Measurements from ENCODE around the gene PCDHGA12. TPM values are rescaled to one million over a fixed set of nuclear protein-coding genes. Genes with fewer than 3 reads are reported as not detected.
"Not testable (repeated sequence)": the region's sequence is repeated elsewhere in the genome, so short reads cannot be mapped to it uniquely, and the experiment has no call there.

The PCDHGA12 gene
- total RNA-seq, 2 experiments from 2014 or later = not detected

DNA sequence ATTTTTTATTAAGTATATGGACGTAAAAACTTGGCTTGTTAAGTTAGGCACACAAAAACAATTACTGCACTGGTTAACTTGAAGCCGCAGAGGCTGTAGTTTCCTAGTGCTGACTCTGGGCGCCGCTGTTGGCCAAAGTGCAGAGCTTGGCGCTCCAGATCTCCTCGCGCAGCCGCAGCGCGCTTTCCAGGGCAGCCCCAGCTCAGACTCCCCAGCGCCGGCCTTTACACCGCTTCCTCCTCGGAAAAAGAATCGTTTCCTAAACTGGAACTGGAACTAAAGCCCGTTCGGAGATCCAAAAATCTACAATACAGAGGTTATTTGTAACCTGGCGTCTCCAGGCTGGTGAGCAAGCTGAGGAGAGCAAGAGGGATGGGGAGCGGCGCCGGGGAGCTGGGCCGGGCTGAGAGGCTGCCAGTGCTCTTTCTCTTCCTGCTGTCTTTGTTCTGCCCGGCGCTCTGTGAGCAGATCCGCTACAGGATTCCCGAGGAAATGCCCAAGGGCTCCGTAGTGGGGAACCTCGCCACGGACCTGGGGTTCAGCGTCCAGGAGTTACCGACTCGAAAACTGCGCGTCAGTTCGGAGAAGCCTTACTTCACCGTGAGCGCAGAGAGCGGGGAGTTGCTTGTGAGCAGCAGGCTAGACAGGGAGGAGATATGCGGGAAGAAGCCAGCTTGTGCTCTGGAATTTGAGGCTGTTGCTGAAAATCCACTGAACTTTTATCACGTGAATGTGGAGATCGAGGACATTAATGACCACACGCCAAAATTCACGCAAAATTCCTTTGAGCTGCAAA, 32.4 kb upstream of the PCDHGA12 start, which contains the start of gene PCDHGB5:
Gene PCDHGB5 (plus strand): TSS at position 192 of the 796 bp plus-strand sequence. CDS start 181 bp downstream, at position 373.
- H3K9me3 Mint-ChIP-seq = peaks cover 11% of the 10 kb centered on the region
- POLR2A ChIA-PET = interaction anchor here (1.1 kb wide), 1 partner anchor 78 kb away, joined by 3 read pairs; the partner anchor contains the start of gene TAF7
- H3K4me1 Mint-ChIP-seq, H3K27ac Mint-ChIP-seq, H3K4me3 Mint-ChIP-seq: not testable (repeated sequence)
- DNase-seq = peak; percentile 38
- peaks cover 41% of the 10 kb centered on the region for H3K27me3 Mint-ChIP-seq
- H3K36me3 Mint-ChIP-seq (ENCODE audit: low read depth) = peaks cover 13% of the 10 kb centered on the region
- CTCF ChIA-PET = interaction anchor here (0.9 to 2.3 kb wide), 8 partner anchors 9 to 166 kb away, joined by 3 to 11 read pairs (median 5); partner anchors contain the start of genes PCDHGA10, PCDHGA11, PCDHGB3 and PCDHGB6

DNA sequence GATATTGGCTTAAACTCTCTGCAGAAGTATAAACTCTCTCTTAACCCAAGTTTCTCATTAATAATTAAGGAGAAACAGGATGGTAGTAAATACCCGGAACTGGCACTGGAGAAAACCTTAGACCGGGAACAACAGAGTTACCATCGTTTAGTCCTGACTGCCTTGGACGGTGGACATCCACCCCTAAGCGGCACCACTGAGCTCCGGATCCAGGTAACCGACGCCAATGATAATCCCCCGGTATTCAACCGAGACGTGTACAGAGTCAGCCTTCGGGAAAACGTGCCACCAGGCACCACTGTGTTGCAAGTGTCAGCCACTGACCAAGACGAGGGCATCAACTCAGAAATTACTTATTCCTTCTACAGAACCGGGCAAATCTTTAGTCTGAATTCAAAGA, 31.7 kb upstream of the PCDHGA12 start:
- Mint-ChIP-seq H3K27ac (no peak overlapping the region), H3K4me3 (no peak overlapping the region), H3K36me3 (ENCODE audit: low read depth) (peaks cover 13% of the 10 kb centered on the region), H3K9me3 (peaks cover 11% of the 10 kb centered on the region), H3K4me1 (no peaks in the 10 kb centered on the region), H3K27me3 (peaks cover 46% of the 10 kb centered on the region)
- ChIA-PET CTCF (interaction anchor here (1.1 to 2.3 kb wide), 3 partner anchors 22 to 114 kb away, joined by 3 to 10 read pairs (median 6); partner anchors contain the start of genes PCDHGA11 and PCDHGB3), POLR2A (no interaction called here)
- no peak for DNase-seq

DNA sequence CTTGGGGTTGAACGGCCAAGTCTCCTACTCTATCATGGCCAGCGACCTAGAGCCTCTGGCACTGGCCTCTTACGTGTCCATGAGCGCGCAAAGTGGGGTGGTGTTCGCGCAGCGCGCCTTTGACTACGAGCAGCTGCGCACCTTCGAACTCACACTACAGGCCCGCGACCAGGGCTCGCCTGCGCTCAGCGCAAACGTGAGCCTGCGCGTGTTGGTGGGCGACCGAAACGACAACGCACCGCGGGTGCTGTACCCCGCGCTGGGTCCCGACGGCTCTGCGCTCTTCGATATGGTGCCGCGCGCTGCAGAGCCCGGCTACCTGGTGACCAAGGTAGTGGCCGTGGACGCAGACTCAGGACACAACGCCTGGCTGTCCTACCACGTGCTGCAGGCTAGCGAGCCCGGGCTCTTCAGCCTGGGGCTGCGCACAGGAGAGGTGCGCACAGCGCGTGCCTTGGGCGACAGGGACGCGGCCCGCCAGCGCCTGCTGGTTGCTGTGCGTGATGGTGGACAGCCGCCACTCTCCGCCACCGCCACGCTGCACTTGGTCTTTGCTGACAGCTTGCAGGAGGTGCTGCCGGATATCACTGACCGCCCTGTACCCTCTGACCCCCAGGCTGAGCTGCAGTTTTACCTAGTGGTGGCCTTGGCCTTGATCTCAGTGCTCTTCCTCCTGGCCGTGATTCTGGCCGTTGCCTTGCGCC, 30.6 kb upstream of the PCDHGA12 start:
- Mint-ChIP-seq H3K27ac (no peak overlapping the region), H3K36me3 (ENCODE audit: low read depth) (peaks cover 13% of the 10 kb centered on the region), H3K9me3 (peaks cover 8% of the 10 kb centered on the region), H3K4me1 (no peaks in the 10 kb centered on the region), H3K4me3 (no peak overlapping the region), H3K27me3 (peaks cover 46% of the 10 kb centered on the region)
- POLR2A ChIA-PET = no interaction called here
- no peak for DNase-seq
- CTCF ChIA-PET = no interaction called here

DNA sequence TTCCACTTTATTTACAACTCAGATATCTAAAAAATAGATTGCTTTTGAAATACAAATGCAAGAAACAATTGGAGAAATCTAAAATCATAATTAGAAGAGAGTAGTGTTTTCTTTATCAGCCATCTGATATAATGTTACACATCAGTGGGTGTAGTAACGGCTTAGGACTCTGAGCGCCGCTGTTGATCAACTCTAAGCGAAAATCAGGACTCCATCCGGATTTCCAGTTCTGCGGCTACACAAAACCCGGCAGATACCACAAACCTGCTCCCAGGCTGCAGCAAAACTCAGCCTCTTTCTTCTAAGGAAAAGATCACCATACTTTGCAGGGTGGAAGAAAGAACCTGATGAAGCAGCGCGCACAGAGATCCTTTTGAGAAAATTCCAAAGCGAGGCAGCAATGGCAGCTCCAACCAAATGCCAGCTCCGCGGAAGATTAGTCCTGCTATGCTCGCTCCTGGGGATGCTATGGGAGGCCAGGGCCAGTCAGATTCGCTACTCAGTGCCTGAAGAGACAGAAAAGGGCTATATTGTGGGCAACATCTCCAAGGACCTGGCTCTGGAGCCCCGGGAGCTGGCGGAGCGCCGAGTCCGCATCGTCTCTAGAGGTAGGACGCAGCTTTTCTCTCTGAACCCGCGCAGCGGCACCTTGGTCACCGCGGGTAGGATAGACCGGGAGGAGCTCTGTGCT, 27.6 kb upstream of the PCDHGA12 start, which contains the start of gene PCDHGA9:
Gene PCDHGA9 (plus strand): TSS at position 226 of the 691 bp plus-strand sequence. CDS start 175 bp downstream, at position 401.
- Mint-ChIP-seq H3K4me3 (no peak within 1 kb of the TSS), H3K27me3 (peaks cover 45% of the 10 kb centered on the region), H3K36me3 (ENCODE audit: low read depth) (peaks cover 13% of the 10 kb centered on the region), H3K27ac (no peak within 1 kb of the TSS), H3K9me3 (peaks cover 8% of the 10 kb centered on the region), H3K4me1 (no peaks in the 10 kb centered on the region)
- CTCF ChIA-PET = interaction anchor here (0.8 to 1.6 kb wide), 4 partner anchors 11 to 119 kb away, joined by 3 to 6 read pairs (median 4); partner anchors contain the start of gene PCDHGA10
- no peak for DNase-seq
- POLR2A ChIA-PET = no interaction called here

DNA sequence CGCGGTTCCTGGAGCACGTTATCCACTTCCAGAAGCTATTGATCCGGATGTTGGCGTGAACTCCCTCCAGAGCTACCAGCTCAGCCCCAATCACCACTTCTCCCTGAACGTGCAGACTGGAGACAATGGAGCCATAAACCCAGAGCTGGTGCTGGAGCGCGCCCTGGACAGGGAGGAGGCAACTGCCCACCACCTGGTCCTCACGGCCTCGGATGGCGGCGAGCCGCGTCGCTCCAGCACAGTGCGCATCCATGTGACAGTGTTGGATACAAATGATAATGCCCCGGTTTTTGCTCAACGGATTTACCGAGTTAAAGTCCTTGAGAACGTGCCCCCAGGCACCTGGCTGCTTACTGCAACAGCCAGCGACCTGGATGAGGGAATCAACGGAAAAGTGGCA, 26.9 kb upstream of the PCDHGA12 start:
- CTCF ChIA-PET = interaction anchor here (0.8 to 1.6 kb wide), 4 partner anchors 10 to 118 kb away, joined by 3 to 6 read pairs (median 4); partner anchors contain the start of gene PCDHGA10
- Mint-ChIP-seq H3K27ac (no peak overlapping the region), H3K4me1 (no peaks in the 10 kb centered on the region), H3K36me3 (ENCODE audit: low read depth) (peaks cover 13% of the 10 kb centered on the region), H3K27me3 (peaks cover 50% of the 10 kb centered on the region), H3K4me3 (no peak overlapping the region), H3K9me3 (peaks cover 9% of the 10 kb centered on the region)
- POLR2A ChIA-PET = interaction anchor here (0.7 kb wide), 1 partner anchor 18 kb away, joined by 3 read pairs; the partner anchor contains the start of gene PCDHGA11
- no peak for DNase-seq

DNA sequence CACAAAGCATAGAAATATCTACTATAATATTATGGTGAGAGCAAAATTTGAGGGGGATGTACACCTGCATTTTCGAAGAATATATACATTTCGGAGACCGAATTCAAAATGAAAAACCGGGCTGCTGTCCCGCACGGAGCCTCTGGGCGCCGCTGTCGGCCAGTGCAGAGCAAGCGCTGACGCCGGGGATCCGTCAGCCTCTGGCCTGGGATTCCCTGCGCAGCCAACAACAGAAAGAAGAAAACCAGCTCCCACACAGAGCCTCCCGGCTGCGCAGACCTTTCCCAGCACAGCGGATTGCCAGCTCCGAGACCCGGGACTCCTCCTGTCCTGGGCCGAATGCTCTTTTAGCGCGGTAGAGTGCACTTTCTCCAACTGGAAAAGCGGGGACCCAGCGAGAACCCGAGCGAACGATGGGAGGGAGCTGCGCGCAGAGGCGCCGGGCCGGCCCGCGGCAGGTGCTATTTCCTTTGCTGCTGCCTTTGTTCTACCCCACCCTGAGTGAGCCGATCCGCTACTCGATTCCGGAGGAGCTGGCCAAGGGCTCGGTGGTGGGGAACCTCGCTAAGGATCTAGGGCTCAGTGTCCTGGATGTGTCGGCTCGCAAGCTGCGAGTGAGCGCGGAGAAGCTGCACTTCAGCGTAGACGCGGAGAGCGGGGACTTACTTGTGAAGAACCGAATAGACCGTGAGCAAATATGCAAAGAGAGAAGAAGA, 22.4 kb upstream of the PCDHGA12 start, which contains the start of gene PCDHGB6:
Gene PCDHGB6 (plus strand): TSS at position 232 of the 716 bp plus-strand sequence. CDS start 182 bp downstream, at position 414.
- H3K4me3 Mint-ChIP-seq = peak within 1 kb of the TSS; percentile 26
- H3K36me3 Mint-ChIP-seq (ENCODE audit: low read depth); POLR2A ChIA-PET; H3K4me1 Mint-ChIP-seq; H3K27ac Mint-ChIP-seq: not testable (repeated sequence)
- H3K27me3 Mint-ChIP-seq = peaks cover 53% of the 10 kb centered on the region
- CTCF ChIA-PET = interaction anchor here (0.9 to 2.5 kb wide), 9 partner anchors 10 to 150 kb away, joined by 3 to 6 read pairs (median 3); partner anchors contain the start of genes PCDHGA11, PCDHGA12, PCDHGB3 and PCDHGB4
- DNase-seq = peak; percentile 31
- H3K9me3 Mint-ChIP-seq = peaks cover 12% of the 10 kb centered on the region

DNA sequence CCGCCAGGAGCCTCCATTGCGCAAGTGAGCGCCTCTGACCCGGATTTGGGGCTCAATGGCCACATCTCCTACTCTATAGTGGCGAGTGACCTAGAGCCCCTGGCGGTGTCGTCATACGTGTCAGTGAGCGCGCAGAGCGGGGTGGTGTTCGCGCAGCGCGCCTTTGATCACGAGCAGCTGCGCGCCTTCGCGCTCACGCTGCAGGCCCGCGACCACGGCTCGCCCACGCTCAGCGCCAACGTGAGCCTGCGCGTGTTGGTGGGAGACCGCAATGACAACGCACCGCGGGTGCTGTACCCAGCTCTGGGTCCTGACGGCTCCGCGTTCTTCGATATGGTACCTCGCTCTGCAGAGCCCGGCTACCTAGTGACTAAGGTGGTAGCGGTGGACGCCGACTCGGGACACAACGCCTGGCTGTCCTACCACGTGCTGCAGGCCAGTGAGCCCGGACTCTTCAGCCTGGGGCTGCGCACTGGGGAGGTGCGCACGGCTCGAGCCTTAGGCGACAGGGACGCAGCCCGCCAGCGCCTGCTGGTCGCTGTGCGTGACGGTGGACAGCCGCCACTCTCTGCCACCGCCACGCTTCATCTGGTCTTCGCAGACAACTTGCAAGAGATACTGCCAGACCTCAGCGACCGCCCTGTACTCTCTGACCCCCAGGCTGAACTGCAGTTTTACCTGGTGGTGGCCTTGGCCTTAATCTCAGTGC, 20.6 kb upstream of the PCDHGA12 start:
- Mint-ChIP-seq H3K4me1 (peaks cover 12% of the 10 kb centered on the region), H3K36me3 (ENCODE audit: low read depth) (peaks cover 18% of the 10 kb centered on the region), H3K9me3 (peaks cover 16% of the 10 kb centered on the region), H3K4me3 (no peak overlapping the region), H3K27ac (no peak overlapping the region), H3K27me3 (peaks cover 61% of the 10 kb centered on the region)
- CTCF ChIA-PET = interaction anchor here (0.7 kb wide), 1 partner anchor 115 kb away, joined by 4 read pairs; no protein-coding TSS in a partner anchor
- POLR2A ChIA-PET = no interaction called here
- no peak for DNase-seq

DNA sequence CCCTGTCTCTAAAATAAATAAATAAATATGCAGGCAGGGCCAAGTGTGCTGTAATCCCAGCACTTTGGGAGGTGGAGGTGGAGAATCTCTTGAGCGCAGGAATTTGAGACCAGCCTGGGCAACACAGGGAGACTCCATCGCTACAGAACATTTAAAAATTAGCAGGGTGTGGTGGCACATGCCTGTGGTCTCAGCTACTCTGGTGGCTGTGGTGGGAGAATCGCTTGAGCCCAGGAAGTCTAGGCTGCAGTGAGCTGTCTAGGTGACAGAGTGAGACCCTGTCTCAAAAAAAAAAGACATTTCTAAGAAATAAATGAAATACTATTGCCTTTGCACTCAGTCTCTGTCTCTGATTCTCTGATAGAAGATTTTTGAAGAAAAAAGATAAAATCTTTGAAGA, 18.7 kb upstream of the PCDHGA12 start:
- Mint-ChIP-seq H3K9me3 (peaks cover 16% of the 10 kb centered on the region), H3K27me3 (peaks cover 61% of the 10 kb centered on the region), H3K36me3 (ENCODE audit: low read depth) (peaks cover 18% of the 10 kb centered on the region), H3K27ac (no peak overlapping the region), H3K4me1 (peaks cover 16% of the 10 kb centered on the region), H3K4me3 (no peak overlapping the region)
- DNase-seq = no peak
- ChIA-PET POLR2A (no interaction called here), CTCF (interaction anchor here (1.1 to 2.5 kb wide), 3 partner anchors 10 to 102 kb away, joined by 3 to 16 read pairs (median 3); partner anchors contain the start of gene PCDHGA11)

DNA sequence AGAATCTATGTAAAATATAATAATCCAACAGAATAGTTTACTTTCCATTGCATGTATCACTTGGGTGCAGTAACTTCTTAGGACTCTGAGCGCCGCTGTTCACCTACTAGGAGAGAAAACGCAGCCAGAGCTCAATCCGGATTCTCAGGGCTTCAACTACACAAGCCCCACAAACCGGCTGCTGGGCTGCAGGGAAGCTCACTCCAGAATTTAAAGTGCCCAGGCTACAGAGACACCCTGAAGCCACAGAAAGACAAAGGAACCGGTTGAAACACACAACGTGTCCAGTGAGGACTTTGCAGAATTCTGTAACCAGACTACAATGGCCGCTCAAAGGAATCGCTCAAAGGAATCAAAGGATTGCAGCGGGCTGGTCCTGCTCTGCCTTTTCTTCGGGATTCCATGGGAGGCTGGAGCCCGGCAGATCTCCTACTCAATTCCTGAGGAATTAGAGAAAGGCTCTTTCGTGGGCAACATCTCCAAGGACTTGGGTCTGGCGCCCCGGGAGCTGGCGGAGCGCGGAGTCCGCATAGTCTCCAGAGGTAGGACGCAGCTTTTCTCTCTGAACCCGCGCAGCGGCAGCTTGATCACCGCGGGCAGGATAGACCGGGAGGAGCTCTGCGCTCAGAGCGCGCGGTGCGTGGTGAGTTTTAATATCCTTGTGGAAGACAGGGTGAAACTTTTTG, 17.3 kb upstream of the PCDHGA12 start, which contains the start of gene PCDHGA10:
Gene PCDHGA10 (plus strand): TSS at position 134 of the 686 bp plus-strand sequence. CDS start 189 bp downstream, at position 323.
- peak within 1 kb of the TSS; percentile 34 for H3K27ac Mint-ChIP-seq
- POLR2A ChIA-PET = interaction anchor here (1.0 to 1.5 kb wide), 3 partner anchors 9 to 112 kb away, joined by 3 to 5 read pairs (median 5); partner anchors contain the start of gene PCDHGA11
- peak; percentile 66 for DNase-seq
- H3K4me3 Mint-ChIP-seq = peak within 1 kb of the TSS; percentile 65
- H3K9me3 Mint-ChIP-seq = peaks cover 18% of the 10 kb centered on the region
- H3K36me3 Mint-ChIP-seq (ENCODE audit: low read depth) = peaks cover 20% of the 10 kb centered on the region
- peaks cover 62% of the 10 kb centered on the region for H3K27me3 Mint-ChIP-seq
- CTCF ChIA-PET = interaction anchor here (0.6 to 3.0 kb wide), 22 partner anchors 8 to 589 kb away, joined by 3 to 17 read pairs (median 5); partner anchors contain the start of genes PCDHGA1, PCDHGA11, PCDHGA12 and PCDHGA2
- H3K4me1 Mint-ChIP-seq = peaks cover 21% of the 10 kb centered on the region

DNA sequence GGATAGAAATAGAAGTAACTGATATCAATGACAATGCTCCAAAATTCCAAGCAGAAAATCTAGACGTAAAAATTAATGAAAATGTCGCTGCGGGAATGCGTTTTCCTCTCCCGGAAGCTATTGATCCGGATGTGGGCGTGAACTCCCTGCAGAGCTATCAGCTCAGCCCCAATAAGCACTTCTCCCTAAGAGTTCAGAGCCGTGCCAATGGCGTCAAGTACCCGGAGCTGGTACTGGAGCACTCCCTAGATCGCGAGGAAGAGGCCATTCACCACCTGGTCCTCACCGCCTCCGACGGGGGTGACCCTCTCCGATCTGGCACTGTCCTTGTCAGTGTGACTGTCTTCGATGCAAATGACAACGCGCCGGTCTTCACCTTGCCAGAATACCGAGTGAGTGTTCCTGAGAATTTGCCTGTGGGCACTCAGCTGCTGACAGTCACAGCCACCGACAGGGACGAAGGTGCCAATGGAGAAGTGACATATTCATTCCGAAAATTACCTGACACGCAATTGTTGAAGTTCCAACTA, 16.7 kb upstream of the PCDHGA12 start:
- Mint-ChIP-seq H3K27ac (peak overlapping the region; percentile 34), H3K4me1 (peaks cover 23% of the 10 kb centered on the region), H3K36me3 (ENCODE audit: low read depth) (peaks cover 25% of the 10 kb centered on the region), H3K27me3 (peaks cover 63% of the 10 kb centered on the region), H3K4me3 (peak overlapping the region; percentile 65), H3K9me3 (peaks cover 20% of the 10 kb centered on the region)
- ChIA-PET POLR2A (interaction anchor here (1.0 to 1.5 kb wide), 2 partner anchors 94 to 111 kb away, joined by 3 to 5 read pairs; no protein-coding TSS in a partner anchor), CTCF (interaction anchor here (0.6 to 3.0 kb wide), 20 partner anchors 8 to 589 kb away, joined by 3 to 17 read pairs (median 6); partner anchors contain the start of genes PCDHGA1, PCDHGA11, PCDHGA12 and PCDHGA2)
- DNase-seq = no peak
